HTERT RPE-1 (cell line): ENCODE measurements around the gene LRRC27.

ENCODE experiments used
- in situ Hi-C: fragments of 300-500 bp; cut with MboI; formaldehyde crosslinking; loops from 4 replicates; pipeline ENCODE4 v1.14.3; 2020; ENCODE audit warnings: low sequenced_read_pairs

The LRRC27 gene

DNA sequence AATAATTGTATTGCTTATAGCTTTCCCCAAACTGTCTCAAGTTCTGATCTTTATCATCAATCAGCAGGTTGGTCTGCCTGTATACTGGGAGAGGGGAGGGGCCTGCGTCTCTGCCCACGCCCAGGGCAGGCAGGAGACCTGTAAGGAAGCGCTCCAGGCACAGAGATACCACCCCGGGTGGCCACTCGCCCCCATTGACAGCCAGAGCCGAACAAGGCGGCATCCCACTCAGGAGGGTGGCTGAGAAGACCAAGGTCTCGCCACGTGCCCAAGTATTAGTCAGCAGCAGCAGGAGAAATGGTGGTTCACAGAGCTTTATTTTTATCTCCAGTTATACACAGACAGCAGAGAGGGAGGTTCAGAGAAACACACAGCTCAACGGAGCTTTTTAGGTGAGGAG lies 31.4 kb upstream of the LRRC27 start:
- in situ Hi-C loops = no loop called here

DNA sequence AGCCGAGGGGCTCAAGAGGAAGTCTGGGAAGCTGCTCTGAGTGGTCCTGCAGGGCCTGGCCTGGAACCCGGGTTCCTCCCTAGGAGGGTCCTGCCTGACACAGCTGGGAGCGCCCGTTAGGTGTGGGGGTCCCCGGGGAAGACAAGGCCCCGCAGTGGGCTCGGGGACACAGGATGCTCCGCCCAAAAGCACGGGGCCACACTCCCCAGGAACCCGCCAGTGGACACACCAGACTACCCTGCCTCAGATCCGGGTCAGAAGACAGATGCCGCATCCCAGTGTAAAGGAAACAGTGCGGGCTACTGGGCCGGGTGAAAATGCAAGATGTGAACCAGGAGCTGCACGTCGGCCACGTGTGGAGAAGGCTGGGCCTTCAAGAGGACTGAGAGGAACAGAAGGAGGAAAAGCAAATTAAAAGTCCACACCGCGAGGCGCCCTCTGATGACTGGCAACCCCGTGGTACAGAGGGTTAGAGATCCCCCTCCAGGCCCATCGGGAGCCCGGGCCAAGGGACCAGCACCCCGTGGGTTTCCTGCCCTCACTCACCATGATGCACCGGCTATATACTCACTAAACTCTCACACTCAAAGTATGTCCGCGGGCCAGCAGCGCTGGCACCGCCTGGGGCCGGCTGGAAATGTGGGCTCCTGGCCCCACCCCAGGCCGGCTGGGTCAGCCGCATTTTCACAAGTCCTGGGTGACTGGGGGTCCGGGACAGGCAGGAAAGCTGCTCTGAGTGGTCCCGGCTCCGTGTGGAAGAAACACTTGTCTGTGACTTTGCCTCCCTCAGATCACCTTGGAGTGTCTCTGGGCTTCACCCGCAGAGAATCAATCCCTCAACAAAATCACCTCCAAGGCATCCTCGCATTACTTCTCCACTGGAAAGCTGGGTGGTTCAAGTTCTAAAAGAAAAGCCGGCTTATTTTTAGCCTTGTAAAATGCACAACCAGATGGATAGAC lies 30.3 kb upstream of the LRRC27 start:
- in situ Hi-C loops = no loop called here

DNA sequence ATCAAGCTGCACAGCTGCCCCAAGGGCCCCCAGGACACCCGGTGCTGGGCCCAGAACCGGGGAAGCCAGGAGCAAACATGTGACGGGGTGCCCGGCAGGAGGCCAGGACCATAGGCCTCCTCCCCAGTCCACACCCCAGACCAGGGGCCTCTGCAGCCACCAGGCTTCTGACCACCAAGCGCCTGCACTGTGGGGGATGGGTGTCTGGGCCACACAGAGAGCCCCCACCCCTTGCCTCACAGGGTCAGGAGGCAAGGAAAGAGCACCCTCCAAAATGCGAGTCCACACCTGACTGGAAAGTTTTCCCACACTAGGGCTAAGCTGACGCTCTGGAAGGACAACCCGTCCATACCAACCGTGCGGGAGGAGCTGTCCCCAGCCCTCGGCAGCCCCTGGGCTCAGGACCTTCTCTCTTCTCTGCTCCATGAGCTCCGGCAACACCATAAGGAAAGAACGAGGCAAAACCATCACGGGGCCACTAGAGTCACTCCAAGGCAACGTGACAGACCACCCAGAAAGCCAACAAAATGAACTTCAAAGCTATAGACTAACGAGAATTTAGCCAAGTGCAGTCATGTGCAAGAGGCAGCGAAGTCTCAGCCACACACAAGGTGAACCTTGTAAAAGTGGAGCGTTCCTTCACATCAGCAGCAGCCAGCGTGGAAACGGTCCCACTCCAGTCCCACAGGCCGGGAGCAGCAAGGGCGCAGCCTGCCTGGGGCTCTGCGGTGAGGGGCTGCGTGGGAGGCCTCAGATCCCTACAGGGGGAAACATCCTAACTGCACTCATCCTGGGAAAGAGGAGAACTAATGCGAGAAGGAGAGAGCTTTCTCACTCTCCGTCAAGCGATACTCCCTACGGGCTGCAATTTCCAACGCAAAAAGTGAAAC lies 29.3 kb upstream of the LRRC27 start:
- in situ Hi-C loops = no loop called here

DNA sequence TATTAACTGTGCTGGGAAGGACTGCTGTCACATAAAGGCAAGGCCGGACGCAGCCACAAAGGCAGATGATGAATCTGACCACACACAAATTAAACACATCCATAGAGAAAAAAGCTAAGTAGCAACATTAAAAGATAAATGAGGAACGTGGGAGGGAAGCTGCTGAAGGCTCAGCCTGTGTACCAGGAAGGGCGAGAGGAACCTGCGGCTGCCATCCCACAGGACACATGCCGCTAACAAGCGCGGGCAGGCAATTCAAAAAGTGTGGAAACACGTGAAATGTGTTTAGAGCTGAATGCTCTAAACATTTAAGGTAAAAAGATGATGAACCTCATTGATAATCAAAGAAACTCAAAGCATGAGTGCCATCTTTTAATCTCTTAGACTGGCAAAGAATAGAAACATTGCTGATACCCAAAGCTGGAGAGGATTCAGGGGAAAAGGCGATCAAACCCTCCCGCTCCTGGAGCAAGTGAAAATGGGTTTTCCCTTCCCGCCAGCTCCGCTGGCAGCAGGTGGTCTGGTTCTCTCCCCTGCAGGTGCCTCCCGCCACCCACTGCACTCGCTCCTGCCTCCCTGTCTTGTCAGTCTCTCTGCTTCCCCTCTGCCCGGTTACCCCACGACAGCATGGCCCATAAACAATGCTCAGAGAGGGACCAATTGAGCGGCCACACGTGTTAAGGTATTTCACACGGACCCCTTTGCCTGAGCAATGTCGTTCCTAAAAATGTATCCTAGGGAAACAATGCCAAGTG lies 28.5 kb upstream of the LRRC27 start:
- in situ Hi-C loops = no loop called here

DNA sequence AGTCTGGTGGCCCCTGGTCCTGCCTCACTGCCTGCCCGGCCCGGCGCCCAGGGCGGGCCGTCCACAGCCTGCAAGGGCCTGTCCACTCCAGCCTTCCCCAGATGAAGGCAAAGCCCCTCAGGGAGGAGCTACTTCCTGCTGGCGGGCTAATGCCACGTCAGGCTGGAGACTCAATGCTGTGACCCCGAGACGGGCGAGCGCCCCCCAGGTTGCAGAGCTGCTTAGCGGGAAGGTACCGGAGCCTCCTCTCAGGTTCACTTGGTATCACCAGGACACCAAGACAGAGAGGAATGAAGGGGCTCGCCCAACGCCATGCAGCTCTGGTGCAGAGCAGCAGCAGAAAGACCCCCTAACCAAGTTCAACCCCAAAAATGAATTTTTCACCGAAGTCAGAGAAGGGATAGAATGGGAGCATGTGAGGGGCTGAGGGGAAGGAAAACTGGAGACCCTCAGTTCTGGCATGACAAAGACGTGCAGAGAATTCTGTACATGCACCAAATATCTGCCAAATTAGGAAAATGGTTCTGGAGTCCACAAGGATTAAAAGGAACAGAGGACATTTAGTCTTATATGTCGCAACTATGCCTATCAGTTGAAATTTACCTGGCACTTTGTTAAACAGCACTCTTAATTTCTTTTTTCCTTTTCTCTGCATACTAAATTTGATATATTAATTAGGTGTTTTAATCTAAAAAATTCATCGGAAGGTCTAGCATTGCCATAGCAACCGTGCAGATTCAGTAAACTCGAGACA lies 27.1 kb upstream of the LRRC27 start:
- in situ Hi-C loops = no loop called here

DNA sequence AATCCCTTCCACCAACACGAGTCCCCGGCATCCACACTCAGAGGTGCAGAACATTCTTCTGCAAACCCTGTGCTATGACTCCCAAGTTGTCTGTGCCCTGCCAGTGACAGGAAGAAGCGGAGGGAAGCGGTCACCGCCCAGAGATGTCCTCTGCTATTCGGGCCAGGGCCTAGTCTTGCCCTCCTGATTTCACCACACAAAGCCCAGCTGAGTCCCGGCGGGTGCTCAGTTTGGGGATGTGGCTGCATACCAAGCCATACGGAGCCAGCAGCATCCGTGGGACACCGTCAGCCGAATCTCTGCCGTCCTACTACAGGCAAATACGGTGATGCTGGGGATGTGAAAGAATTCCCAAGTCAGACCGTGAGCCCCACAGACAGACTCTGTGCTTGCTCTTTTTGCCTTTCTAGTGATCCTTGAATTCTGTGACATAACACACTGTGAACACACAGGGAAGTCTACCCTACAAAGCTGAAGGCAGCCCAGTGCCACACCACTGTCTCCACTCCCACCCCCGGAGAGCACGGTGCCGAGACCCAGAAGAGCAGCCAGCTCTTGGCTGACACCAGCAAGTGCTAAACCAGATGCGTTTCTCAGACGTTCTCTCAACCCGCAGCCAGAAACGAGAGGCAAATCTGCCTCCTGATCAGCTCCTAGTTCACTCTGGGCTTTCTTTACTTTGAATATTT lies 26.2 kb upstream of the LRRC27 start:
- in situ Hi-C loops = no loop called here

DNA sequence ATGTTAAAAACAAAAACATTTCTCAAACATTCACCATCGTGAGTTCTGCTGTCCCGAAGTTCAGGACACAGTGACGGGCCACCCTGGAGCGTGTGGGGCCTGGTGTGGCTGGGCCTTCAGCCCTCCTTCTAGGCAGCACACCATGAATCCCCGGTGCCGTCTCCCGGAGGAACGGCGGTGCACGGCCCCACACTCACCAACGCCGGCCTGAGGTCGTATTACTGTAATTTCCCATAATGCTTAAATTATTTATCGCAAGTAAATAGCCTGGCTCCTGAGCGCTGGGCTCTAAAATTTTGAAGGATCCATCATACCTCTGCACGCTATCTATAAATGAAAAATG lies 25.7 kb upstream of the LRRC27 start:
- in situ Hi-C loops = no loop called here

DNA sequence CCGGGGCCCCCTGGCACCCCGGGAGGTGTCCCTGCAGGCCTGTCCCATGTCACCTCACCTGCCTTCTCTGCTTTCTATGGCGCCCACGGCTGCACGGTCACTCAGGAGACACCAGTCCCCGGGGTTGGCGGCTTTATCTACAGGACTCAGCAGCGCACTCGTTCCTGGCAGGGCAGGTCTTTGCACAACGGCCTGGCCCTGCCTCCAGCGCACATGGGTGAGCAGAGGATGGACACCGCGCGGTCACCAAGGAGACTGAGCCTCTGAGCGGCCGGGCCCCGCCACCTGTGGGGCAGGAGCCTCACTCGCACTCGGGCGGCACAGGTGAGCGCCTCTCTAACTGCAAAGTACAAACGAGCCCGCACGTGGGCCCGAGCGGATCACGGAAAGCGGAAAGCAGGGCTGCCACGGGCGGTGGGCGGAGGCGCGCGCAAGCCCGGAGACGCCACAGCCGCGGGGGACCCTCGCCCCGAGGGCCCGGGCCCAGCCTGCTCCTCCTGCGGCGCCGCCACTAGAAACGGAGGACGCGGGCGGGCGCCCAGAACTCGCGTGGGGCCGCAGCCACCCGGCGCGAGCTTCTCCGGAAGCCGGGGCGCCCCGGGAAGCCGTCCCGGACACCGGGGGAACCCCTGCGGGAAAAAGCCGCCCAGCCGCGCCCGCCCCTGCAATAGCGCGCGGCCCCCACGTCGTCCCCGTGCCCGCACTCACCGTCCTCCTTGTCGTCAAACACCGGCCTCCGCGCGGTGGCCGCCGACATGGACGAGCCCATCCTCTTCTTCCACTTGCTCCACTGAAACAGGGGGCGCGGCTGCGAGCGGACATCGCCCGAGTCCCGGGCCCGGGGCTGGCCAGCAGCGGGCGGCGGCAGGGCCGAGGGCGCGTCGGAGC lies 24.9 kb upstream of the LRRC27 start:
- in situ Hi-C loops = no loop called here

DNA sequence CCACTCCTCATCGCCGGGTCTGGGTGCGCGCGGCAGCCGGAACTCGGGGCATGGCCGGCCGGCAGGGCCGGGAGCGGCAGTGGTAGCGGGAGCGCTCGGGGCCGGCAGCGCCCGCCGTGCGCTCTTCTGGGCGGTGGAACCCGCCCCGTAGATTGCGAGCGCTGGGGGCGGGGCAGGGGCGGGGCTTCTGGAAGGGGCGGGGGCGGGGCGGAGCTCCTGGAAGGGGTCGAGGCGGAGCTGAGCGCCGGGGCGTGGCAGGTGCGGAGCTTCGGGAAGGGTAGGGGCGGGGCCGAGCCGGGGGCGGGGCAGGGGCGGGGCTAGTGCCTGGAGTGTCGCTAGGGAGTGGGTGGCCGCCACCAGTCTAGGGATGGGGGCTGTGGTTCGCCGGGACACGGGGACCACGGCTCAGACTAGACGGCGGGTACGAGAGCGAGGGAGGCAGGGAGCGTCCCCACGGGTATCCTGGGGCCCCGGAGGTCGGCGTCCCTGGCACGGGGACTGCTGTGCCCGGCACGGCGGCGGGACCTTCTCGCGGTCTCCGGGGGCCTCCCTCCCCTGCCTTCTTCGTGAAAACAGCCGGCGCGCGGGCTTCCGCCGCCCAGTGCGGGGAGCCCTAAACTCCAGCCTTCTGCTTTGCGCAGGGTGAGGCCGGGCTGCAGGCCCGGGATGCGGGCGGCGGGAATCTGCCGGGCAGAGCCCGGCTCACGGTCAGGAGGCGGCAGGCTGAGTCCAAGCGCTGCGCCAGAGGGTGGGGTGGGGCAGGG lies 24.0 kb upstream of the LRRC27 start, which contains the start of gene STK32C:
Gene STK32C, minus strand, starts transcription at position 128 of the 764 bp plus-strand sequence. Its CDS starts 117 bp downstream, at position 11.
- in situ Hi-C loops = no loop called here

DNA sequence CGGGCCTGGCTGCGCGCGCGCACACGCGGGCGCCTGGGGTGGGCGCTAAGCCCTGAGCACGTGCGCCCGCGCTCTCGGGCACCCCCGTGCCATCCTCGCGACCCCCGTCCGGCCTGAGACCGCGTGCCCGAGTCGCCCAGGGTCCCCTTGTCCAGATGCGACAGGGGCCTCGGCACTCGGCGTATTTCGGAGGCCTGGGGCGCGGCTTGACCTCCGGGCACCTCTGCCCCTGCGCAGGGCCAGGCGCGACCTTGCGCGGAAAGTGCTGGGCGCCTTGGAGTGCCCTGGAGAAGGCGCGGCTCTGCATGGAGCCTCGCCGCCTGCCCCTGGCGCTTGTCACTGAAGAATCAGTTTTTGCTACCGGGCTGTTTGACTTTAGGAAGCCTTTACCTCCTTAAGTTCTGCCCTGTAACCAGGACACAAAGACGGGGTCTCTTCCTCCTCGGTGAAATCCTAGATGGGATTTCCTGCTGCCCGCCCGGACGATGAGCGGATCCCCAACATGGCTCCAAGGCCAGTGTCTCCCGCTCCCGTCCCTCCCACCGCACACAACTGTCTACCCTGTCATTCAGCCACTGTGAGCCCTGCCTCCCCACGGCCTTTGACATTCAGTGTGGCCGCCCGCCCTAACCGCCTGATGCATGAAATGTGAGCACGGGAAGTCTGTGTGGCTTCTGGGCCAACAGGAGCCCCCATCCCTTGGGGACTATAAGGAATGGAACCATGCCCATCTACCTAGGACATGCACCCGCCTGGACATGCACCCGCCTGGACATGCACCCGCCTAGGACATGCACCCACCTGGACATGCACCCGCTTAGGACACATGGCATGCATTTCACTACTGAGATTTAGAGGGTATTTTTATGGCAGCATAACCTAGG lies 23.2 kb upstream of the LRRC27 start:
- in situ Hi-C loops = no loop called here

DNA sequence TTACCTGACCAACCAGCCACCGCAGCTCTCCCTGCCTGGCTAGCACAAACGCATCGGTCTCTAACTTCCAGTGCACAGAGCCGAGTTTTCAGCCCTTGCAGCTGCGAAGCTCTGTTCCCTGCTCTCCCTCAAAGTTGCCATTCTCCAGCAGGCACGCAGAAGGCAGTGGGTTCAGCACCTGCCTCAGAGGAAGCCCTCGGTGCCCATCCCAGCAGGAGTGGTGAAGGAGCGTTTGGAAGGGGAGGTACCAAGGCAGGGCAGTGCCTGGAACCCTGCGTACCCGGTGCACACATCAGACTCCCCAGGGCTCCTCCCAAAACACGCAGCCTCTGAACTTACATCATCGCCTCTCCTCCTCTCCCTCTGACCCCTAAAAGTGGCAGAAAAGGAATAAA lies 22.5 kb upstream of the LRRC27 start:
- in situ Hi-C loops = no loop called here

DNA sequence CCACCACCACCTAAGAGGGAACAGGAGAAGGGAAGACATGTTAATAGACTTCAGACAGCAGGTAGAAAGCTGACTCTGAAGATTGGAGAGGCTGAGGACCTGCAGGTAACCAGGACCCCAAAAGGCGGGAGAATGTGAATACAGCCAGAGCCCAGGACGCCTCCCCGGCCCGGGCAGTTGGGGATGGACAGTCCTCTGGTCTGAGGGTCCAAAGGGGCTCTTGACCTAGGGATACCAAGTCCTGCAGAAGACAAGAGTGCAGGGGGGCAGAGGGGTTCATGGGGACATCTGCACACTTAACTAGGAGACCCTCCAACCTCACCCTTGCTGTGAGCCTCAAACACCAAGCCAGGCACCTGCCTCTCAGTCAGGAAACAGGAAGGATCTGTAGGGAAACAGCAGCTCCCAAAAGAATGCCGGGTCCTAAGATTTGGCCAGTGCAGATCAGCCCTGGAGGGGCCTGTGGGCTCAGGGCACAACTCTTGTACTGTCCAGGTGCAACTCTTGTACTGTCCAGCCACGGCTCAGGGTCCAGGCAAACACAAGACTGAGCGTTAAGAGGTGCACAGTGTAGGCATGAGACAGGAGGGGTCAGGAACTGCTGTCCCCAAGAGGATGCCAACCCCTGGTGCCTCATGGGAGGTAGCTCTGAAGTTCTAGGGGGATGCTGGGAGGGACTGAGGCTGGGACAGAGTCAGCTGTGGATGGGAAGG lies 22.0 kb upstream of the LRRC27 start:
- in situ Hi-C loops = no loop called here

DNA sequence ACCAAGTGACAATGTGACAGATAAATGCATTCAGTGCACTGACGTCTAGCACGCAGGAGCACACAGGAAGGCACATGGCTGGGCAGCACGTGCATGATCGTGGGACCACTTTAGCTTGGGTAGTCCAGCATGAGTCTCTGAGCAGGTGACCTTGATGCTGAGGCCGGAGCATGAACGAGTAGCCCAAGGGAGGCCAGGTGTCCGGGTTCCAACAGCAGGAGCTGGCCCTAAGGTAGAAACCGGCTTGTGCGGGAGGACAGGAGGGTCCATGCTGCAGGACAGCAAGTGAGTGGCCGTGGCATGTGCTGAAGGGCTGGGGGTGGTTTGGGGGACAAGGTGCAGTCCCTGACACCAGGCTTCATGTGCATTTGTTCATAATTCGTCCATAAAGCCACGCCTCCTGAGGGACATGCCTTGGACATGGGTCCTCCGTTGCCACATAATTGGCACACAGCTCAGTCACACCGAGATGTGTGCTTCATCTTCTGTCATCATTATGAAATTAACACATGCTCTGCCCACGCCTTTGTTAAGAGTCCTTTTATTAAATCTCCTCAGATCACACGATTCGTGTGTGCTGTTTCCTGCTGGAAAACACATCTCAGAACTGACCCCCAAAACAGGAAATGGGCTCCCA lies 21.2 kb upstream of the LRRC27 start:
- in situ Hi-C loops = no loop called here

DNA sequence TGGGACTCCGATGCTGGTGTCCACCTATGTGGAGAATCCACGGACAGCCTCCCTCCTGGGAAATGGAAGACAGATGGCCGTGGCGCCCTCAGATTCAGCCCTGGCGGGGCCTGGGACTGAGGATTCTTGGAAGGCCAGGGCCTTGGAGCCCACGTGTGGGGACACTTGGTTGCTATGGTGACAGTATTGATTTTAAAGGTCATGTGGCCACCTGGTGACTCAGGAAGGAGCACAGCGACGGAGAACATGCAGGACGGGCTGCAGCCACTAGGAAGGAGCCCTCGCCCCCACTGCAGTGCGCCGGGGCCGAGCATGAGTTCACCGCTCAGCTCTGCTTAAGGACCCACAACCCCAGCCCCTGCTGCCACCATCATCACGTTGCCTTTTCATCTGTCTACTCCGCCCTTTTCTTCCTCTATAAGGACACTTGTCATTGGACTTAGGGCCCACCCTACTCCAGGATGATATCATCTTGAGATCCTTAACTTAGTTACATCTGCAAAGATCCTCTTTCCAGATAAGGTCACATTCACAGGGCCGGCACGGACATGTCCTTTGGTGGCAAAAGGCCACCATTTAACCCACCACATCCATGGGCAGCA lies 20.6 kb upstream of the LRRC27 start:
- in situ Hi-C loops = no loop called here

DNA sequence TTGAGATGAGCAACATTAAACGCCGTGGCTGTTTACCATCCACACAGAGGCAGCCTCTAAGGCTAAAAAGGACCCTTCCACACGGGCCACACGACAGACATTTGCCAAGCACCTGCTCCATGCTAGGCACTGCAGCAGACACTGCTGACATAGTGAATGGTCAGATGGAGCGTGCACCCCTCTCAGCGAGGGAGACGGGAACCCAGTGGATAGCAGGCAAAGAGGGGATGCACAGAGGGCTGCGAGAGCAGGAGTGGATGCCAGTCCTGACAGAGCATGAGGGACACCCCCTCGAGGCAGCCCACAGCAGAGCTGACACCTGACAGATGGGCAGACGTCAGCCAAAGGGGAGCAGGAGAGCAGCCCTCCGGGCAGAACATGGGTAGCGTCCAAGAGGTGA lies 18.7 kb upstream of the LRRC27 start:
- in situ Hi-C loops = no loop called here

DNA sequence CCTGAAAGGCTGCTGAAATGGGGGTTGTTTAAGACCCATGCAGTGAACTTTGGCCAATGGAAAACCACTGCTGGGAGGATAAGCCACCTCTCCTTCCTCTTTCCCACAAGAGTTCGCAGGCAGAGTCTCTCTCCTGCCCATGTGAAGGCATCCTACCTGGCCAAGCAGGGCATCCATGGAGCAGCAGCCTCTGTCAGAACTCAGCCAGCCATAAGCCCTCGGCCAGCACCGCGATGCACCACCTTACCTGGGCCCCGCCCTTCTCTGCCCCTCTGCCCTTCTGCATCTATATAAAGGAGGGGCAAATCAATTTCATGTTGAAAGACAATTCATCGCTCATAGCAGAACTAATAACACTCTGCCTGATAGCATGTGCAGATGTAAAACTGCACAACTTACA lies 18.1 kb upstream of the LRRC27 start:
- in situ Hi-C loops = no loop called here
